DMS114 treated with DMSO at 0.1 percent for 48 hours (cell line): ENCODE data around the gene SCN4A.
A peak's percentile ranks its signal among the peaks of the same experiment; 100 is the strongest.

Source experiments
- DNase-seq: peaks from one replicate; lab custom pipeline; 2025; ENCODE audit not compliant: unreplicated experiment; lab: John Stamatoyannopoulos, UW

The SCN4A gene

GRCh38 chr17:63889026-63889848 lies 83.5 kb downstream of the SCN4A start:
- DNase-seq = peak; percentile 7
